Endothelial cell of umbilical vein (primary cell): ENCODE data around the gene PPIA. TPM values are rescaled to one million over a fixed set of nuclear protein-coding genes. Genes with fewer than 3 reads are reported as not detected.

Experiments
- BruUV-seq: library from RNA; stranded (reverse); fragments of 400-500 nt; replicated peaks from 2 replicates; lab custom pipeline; 2021; lab: Mats Ljungman, UMichigan
- CTCF ChIA-PET: fragments of 300-600, 350-600 bp; sonication (Branson Sonifier 250); formaldehyde crosslinking; loops from one replicate; lab custom pipeline; 2021; ENCODE audit warnings: antibody characterized with exemption, inconsistent platforms; lab: Charles Lee
- POLR2A ChIA-PET: fragments of 300-600, 350-600 bp; sonication (Branson Sonifier 250); formaldehyde crosslinking; loops from one replicate; lab custom pipeline; 2021; ENCODE audit warnings: antibody characterized with exemption, inconsistent platforms; lab: Charles Lee
- DNase-seq: peaks from one replicate; pipeline ENCODE4 v3.0.0-alpha.2; 2011; ENCODE audit warnings: low read depth, low spot score
- FAIRE-seq: peaks from 2 replicates; lab custom pipeline; 2011; peaks lifted over from hg19 to GRCh38; lab: Jason Lieb, UNC
- H2AFZ ChIP-seq: 2 replicates; pipeline ENCODE4 v1.6.0; 2012; ENCODE audit warnings: low read depth, low read length, control low read depth, inconsistent platforms
- H3K27ac ChIP-seq: 2 replicates; pipeline ENCODE4 v1.5.1; 2011; ENCODE audit warnings: low read depth, mild to moderate bottlenecking, control low read depth, low read length, moderate library complexity; ENCODE audit not compliant: insufficient read depth
- H3K27me3 ChIP-seq, 2 experiments: 2 replicates each; pipeline versions ENCODE4 v1.6.0 to v1.6.1; 2011; ENCODE audit warnings: low read length in 2 of 2, mixed read lengths in 1 of 2; ENCODE audit not compliant: control insufficient read depth in 2 of 2, insufficient read depth in 2 of 2
- H3K36me3 ChIP-seq, 2 experiments: 2 replicates in 1 of 2; 3 replicates in 1 of 2; pipeline ENCODE4 v1.5.1; 2011; ENCODE audit warnings: low read length in 2 of 2, mild to moderate bottlenecking in 1 of 2, moderate library complexity in 1 of 2; ENCODE audit not compliant: control insufficient read depth in 2 of 2, insufficient read depth in 2 of 2; ENCODE audit errors: extremely low read depth in 1 of 2
- H3K4me1 ChIP-seq: 3 replicates; pipeline ENCODE4 v1.5.1; 2011; ENCODE audit warnings: mild to moderate bottlenecking, low read length; ENCODE audit not compliant: control insufficient read depth, insufficient read depth; ENCODE audit errors: extremely low read depth
- H3K4me2 ChIP-seq: 2 replicates; pipeline ENCODE4 v1.6.1; 2011; ENCODE audit warnings: low read length, control low read depth, mixed read lengths; ENCODE audit not compliant: insufficient read depth
- H3K4me3 ChIP-seq, 3 experiments: fragments of 200-600 bp in 1 of 3; sonication (generic), shearing (Covaris generic) in 1 of 3; replicated peaks in 1 of 3; 2 replicates each; pipeline ENCODE4 v1.5.1; 2011 to 2016; ENCODE audit warnings: control low read depth in 3 of 3, low read length in 3 of 3, mild to moderate bottlenecking in 2 of 3, inconsistent platforms in 1 of 3, low read depth in 1 of 3, moderate library complexity in 1 of 3; ENCODE audit not compliant: insufficient read depth in 1 of 3
- H3K79me2 ChIP-seq: 2 replicates; pipeline ENCODE4 v1.6.0; 2012; ENCODE audit warnings: low read length, inconsistent platforms; ENCODE audit not compliant: control insufficient read depth, insufficient read depth
- H3K9ac ChIP-seq: replicated peaks from 2 replicates; pipeline ENCODE3; 2011; ENCODE audit warnings: low read length, control low read depth; ENCODE audit not compliant: insufficient read depth; ENCODE audit errors: extremely low read depth
- H3K9me1 ChIP-seq: replicated peaks from 3 replicates; pipeline ENCODE4 v1.6.0; 2011; ENCODE audit warnings: mild to moderate bottlenecking, low read length; ENCODE audit not compliant: control insufficient read depth, insufficient read depth; ENCODE audit errors: extremely low read depth
- H3K9me3 ChIP-seq: replicated peaks from 2 replicates; pipeline ENCODE4 v1.5.1; 2012; ENCODE audit warnings: low read length, inconsistent platforms; ENCODE audit not compliant: control insufficient read depth, insufficient read depth
- H4K20me1 ChIP-seq: replicated peaks from 2 replicates; pipeline ENCODE3; 2011; ENCODE audit warnings: mild to moderate bottlenecking, low read length; ENCODE audit not compliant: control insufficient read depth, insufficient read depth; ENCODE audit errors: extremely low read depth
- EZH2 ChIP-seq: IDR thresholded peaks from 2 replicates; pipeline ENCODE4 v1.6.1; 2012; ENCODE audit warnings: borderline replicate concordance, low read depth, mild to moderate bottlenecking, moderate library complexity, low read length, inconsistent platforms; ENCODE audit not compliant: severe bottlenecking
- FOS ChIP-seq: IDR thresholded peaks from 2 replicates; pipeline ENCODE4 v1.6.1; 2011; ENCODE audit warnings: mild to moderate bottlenecking, low read length, moderate library complexity, borderline replicate concordance; ENCODE audit not compliant: insufficient read depth
- GATA2 ChIP-seq: IDR thresholded peaks from 2 replicates; pipeline ENCODE4 v1.7.0; 2011; ENCODE audit warnings: low read depth, mild to moderate bottlenecking, moderate library complexity, mixed read lengths, low read length; ENCODE audit not compliant: insufficient read length, insufficient read depth
- JUN ChIP-seq: IDR thresholded peaks from 2 replicates; pipeline ENCODE4 v1.6.1; 2011; ENCODE audit warnings: borderline replicate concordance, low read depth; ENCODE audit not compliant: insufficient read length, insufficient read depth
- MYC ChIP-seq: IDR thresholded peaks from one replicate; pipeline ENCODE4 v1.6.1; 2011; ENCODE audit warnings: mild to moderate bottlenecking, low read depth, low read length
- POLR2A ChIP-seq: IDR thresholded peaks from 2 replicates; pipeline ENCODE4 v1.6.1; 2012; ENCODE audit warnings: low read depth, mild to moderate bottlenecking, control low read depth, low read length
- dilution Hi-C: fragments of 300-500 bp; cut with MboI; formaldehyde crosslinking; loops from one replicate; pipeline ENCODE4 v1.15.0; 2019; ENCODE audit warnings: low sequenced_read_pairs; ENCODE audit not compliant: extremely low pct_ligation_motif_present
- intact Hi-C: fragments of 100-400 bp; cut with micrococcal nuclease; formaldehyde crosslinking; loops from one replicate; pipeline ENCODE4 v1.10.0; 2022
- polyA plus RNA-seq, 4 experiments: library from polyadenylated mRNA; depleted of rRNA in 3 of 4; stranded (reverse) in 3 of 4; unstranded in 1 of 4; fragments of >200 nt; gene quantifications; 2 replicates each; pipeline versions ENCODE4 v1.2.1 to v1.2.3, GENCODE V29; 2011 to 2012; ENCODE audit warnings: missing spikeins in 1 of 4
- total RNA-seq: library from RNA; stranded (reverse); gene quantifications from 2 replicates; pipeline ENCODE4 v1.2.3, GENCODE V29; 2021
- TF ChIP-seq, protein P1 (sequence below): IDR thresholded peaks from 2 replicates; pipeline ENCODE4 v1.6.1; 2011; ENCODE audit not compliant: insufficient read depth, insufficient read length
- TF ChIP-seq, protein P2 (sequence below), 2 donors: IDR thresholded peaks; 1 replicate in 1 of 2; 2 replicates in 1 of 2; pipeline ENCODE4 v1.5.1; 2011; ENCODE audit warnings: low read length in 2 of 2, mild to moderate bottlenecking in 2 of 2, moderate library complexity in 2 of 2, control low read depth in 1 of 2, inconsistent platforms in 1 of 2, low read depth in 1 of 2; ENCODE audit not compliant: insufficient read depth in 1 of 2; ENCODE audit errors: extremely low read depth in 1 of 2

PPIA gene
- total and polyA plus RNA-seq, 2 donors (not counting 3 experiments of a cell fraction or from before 2014, with no cell fraction given) = 2,602 to 5,159 TPM

DNA sequence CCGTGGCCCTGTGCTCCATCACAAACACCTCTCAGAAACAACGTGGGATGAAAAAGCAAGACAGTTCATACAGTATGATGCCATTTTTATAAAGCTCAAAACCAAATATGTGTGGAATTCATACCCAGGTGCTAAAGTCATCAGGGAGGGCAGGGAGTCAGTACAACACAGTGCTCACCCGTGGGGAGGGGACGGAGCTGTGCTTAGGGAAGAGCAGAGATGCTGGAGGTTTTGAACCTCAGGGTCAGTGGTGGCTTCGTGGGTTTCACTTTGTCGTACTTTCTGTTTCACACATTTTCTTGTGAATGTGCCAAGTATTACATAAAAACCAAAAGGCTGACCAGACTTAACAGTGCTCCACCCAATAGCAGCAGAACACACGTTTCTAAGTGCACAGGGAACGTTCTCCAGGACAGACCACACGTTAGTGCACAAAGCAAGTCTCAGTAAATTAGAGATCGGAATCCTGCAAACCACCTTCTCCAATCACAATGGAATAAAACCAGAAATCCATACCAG lies 26.6 kb upstream of the PPIA start:
- dilution Hi-C loops = no loop called here
- Histone ChIP-seq H3K27ac (no peak overlapping the region), H3K4me2 (no peak overlapping the region)

DNA sequence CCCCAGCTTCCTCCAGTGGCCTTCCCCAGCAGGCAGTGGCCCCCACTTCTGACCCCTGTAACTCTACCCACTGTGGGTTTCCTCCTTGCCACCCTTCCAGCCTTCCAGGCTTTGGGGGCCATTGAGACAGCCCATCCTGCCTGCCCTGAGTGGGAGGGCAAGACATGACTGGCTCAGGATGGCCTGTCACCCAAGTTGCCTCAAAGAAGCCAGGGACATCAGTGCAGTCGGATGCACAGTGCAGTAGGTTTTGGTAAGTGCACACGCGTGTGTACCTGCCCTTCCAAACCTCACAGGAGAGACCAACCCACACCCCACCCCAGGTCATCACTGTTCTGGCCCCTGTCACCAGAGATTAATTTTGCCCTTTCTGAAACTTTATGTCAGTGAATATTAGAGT lies 25.1 kb upstream of the PPIA start:
- DNase-seq (no peak), FAIRE-seq (no peak)
- no peak overlapping the region for H3K4me2 ChIP-seq
- H2AFZ ChIP-seq = no peak overlapping the region
- H3K9me1 ChIP-seq = no peaks in the 10 kb centered on the region
- H3K27ac ChIP-seq = no peak overlapping the region
- intact Hi-C loops = no loop called here
- H3K79me2 ChIP-seq = no peaks in the 10 kb centered on the region
- no peaks in the 10 kb centered on the region for H3K27me3 ChIP-seq
- H3K4me1 ChIP-seq = no peaks in the 10 kb centered on the region
- no peaks in the 10 kb centered on the region for H3K9me3 ChIP-seq
- dilution Hi-C loops = no loop called here
- H3K9ac ChIP-seq = no peak overlapping the region
- BruUV-seq = no TSS peak
- peaks cover 5 to 14% of the 10 kb centered on the region in 2 experiments for H3K36me3 ChIP-seq
- no peaks in the 10 kb centered on the region for H4K20me1 ChIP-seq
- TF ChIP-seq, protein P1, sequence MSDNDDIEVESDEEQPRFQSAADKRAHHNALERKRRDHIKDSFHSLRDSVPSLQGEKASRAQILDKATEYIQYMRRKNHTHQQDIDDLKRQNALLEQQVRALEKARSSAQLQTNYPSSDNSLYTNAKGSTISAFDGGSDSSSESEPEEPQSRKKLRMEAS = no peak
- TF ChIP-seq EZH2 (no peak), POLR2A (no peak), JUN (no peak)
- ChIA-PET CTCF (no interaction called here), POLR2A (no interaction called here)
- H3K4me3 ChIP-seq = no peak overlapping the region

More for the DNA sequence above, 26.6 kb upstream of the PPIA start:
- FAIRE-seq (peak; percentile 12), DNase-seq (no peak)
- Histone ChIP-seq H3K4me1 (no peaks in the 10 kb centered on the region), H2AFZ (no peak overlapping the region), H3K79me2 (no peaks in the 10 kb centered on the region), H3K36me3 (peaks cover 5 to 28% of the 10 kb centered on the region in 2 experiments), H3K9ac (no peak overlapping the region), H3K4me3 (no peak overlapping the region), H4K20me1 (no peaks in the 10 kb centered on the region), H3K27me3 (no peaks in the 10 kb centered on the region), H3K9me1 (no peaks in the 10 kb centered on the region), H3K9me3 (no peaks in the 10 kb centered on the region)
- BruUV-seq = no TSS peak
- TF ChIP-seq, protein P2, sequence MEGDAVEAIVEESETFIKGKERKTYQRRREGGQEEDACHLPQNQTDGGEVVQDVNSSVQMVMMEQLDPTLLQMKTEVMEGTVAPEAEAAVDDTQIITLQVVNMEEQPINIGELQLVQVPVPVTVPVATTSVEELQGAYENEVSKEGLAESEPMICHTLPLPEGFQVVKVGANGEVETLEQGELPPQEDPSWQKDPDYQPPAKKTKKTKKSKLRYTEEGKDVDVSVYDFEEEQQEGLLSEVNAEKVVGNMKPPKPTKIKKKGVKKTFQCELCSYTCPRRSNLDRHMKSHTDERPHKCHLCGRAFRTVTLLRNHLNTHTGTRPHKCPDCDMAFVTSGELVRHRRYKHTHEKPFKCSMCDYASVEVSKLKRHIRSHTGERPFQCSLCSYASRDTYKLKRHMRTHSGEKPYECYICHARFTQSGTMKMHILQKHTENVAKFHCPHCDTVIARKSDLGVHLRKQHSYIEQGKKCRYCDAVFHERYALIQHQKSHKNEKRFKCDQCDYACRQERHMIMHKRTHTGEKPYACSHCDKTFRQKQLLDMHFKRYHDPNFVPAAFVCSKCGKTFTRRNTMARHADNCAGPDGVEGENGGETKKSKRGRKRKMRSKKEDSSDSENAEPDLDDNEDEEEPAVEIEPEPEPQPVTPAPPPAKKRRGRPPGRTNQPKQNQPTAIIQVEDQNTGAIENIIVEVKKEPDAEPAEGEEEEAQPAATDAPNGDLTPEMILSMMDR (IDR thresholded peaks at IDR 0.05; ENCODE audit: extremely low read depth in 1 of 2, insufficient read depth in 1 of 2, low read depth in 1 of 2, low read length in 2 of 2) = no peak
- TF ChIP-seq POLR2A (no peak), JUN (no peak), FOS (no peak), MYC (no peak), GATA2 (no peak)
- ChIA-PET CTCF (no interaction called here), POLR2A (no interaction called here)
- intact Hi-C loops = no loop called here
